Colonic mucosa (tissue), 4 donors: ENCODE measurements around the gene PISD. TPM values are rescaled to one million over a fixed set of nuclear protein-coding genes. Genes with fewer than 3 reads are reported as not detected.
"Not testable (repeated sequence)": the region's sequence is repeated elsewhere in the genome, so short reads cannot be mapped to it uniquely, and the experiment has no call there.

Experiments used
- DNase-seq: peaks from one replicate; pipeline ENCODE4 v3.0.0-alpha.2; 2020
- H3K27ac ChIP-seq: fragments of 200-600 bp; one replicate; pipeline ENCODE4 v1.8.0; 2021
- H3K27me3 ChIP-seq: fragments of 200-600 bp; one replicate; pipeline ENCODE4 v1.8.0; 2021
- H3K36me3 ChIP-seq: fragments of 200-600 bp; one replicate; pipeline ENCODE4 v1.8.0; 2021
- H3K4me1 ChIP-seq: fragments of 200-600 bp; one replicate; pipeline ENCODE4 v1.8.0; 2021; ENCODE audit warnings: mild to moderate bottlenecking
- H3K4me3 ChIP-seq: fragments of 200-600 bp; one replicate; pipeline ENCODE4 v1.8.0; 2021
- H3K9ac ChIP-seq, 2 donors: one replicate each; pipeline ENCODE4 v1.7.0; 2013; ENCODE audit warnings: control low read depth in 2 of 2, low read depth in 2 of 2, low read length in 2 of 2
- H3K9me3 ChIP-seq: fragments of 200-600 bp; one replicate; pipeline ENCODE4 v1.8.0; 2021
- CTCF ChIP-seq: fragments of 200-600 bp; IDR thresholded peaks from one replicate; pipeline ENCODE4 v1.8.0; 2022; ENCODE audit warnings: antibody characterized with exemption, mild to moderate bottlenecking
- intact Hi-C: fragments of 100-400 bp; cut with DNase I; formaldehyde crosslinking; loops from one replicate; pipeline ENCODE4 v1.14.1; 2022
- total RNA-seq, 2 donors: library from RNA; stranded (reverse); fragmentation: NEBNext Ultra II Directional in 1 of 2; extraction: Animal tissue kit (Norgen Biotek cat#: 25700) in 1 of 2; gene quantifications; one replicate each; pipeline ENCODE4 v1.2.1, GENCODE V29; 2021
- donor health status: healthy.
- donor health status: DM: no; HTN: no; CAD: no.
- donor health status: DM: no; HTN: no; CAD: no.

PISD gene
- total RNA-seq, 2 donors from 2014 or later, result 30.8 to 48.1 TPM

DNA sequence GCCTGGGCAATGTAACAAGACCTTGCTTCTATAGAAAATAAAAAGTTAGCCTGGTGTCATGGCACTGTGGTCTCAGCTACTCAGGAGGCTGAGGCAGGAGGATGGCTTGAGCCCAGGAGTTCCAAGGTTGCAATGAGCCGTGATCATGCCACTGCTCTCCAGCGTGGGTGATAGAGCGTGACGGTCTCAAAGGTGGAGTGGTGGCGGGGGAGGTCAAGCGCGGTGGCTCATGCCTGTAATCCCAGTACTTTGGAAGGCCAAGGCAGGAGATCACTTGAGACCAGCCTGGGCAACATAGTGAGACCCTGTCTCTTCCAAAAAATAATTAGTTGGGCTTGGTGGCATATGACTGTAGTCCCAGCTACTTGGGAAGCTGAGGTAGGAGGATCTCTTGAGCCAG, 16.7 kb upstream of the PISD start:
- no peaks in the 10 kb centered on the region for H3K27me3 ChIP-seq
- no peaks in the 10 kb centered on the region for H3K9me3 ChIP-seq
- no peaks in the 10 kb centered on the region for H3K36me3 ChIP-seq
- H3K27ac ChIP-seq, result no peak overlapping the region
- no peak overlapping the region for H3K9ac ChIP-seq
- no peak overlapping the region for H3K4me3 ChIP-seq
- intact Hi-C loops, result loop anchor here (5.0 kb wide), 1 partner anchor 64 kb away; no protein-coding TSS in a partner anchor
- no peak for TF ChIP-seq CTCF
- no peaks in the 10 kb centered on the region for H3K4me1 ChIP-seq
- no peak for DNase-seq

GRCh38 chr22:31676700-31677099, 14.7 kb upstream of the PISD start:
- Histone ChIP-seq H3K36me3 (no peaks in the 10 kb centered on the region), H3K4me1 (no peaks in the 10 kb centered on the region), H3K9me3 (no peaks in the 10 kb centered on the region), H3K27ac (peak overlapping the region; percentile 58), H3K4me3 (peak overlapping the region; percentile 30), H3K9ac (peak overlapping the region in 1 of 2 donors; percentile 58), H3K27me3 (no peaks in the 10 kb centered on the region)
- DNase-seq, result peak; percentile 98
- intact Hi-C loops, result loop anchor here (5.0 kb wide), 1 partner anchor 66 kb away; no protein-coding TSS in a partner anchor
- TF ChIP-seq CTCF, result no peak

GRCh38 chr22:31674219-31674618, 12.2 kb upstream of the PISD start:
- intact Hi-C loops, H3K27ac ChIP-seq, H3K27me3 ChIP-seq: not testable (repeated sequence)

GRCh38 chr22:31668849-31669248, 6.8 kb upstream of the PISD start:
- H3K4me3 ChIP-seq, H3K27me3 ChIP-seq, H3K9me3 ChIP-seq, H3K4me1 ChIP-seq, H3K36me3 ChIP-seq, H3K27ac ChIP-seq, DNase-seq, H3K9ac ChIP-seq: not testable (repeated sequence)
- intact Hi-C loops, result loop anchor here (10.0 kb wide), 1 partner anchor 276 kb away; the partner anchor contains the start of gene YWHAH

More at GRCh38 chr22:31674219-31674618, 12.2 kb upstream of the PISD start:
- H3K9ac ChIP-seq, H3K9me3 ChIP-seq, H3K4me3 ChIP-seq, H3K4me1 ChIP-seq, H3K36me3 ChIP-seq, DNase-seq: not testable (repeated sequence)

DNA sequence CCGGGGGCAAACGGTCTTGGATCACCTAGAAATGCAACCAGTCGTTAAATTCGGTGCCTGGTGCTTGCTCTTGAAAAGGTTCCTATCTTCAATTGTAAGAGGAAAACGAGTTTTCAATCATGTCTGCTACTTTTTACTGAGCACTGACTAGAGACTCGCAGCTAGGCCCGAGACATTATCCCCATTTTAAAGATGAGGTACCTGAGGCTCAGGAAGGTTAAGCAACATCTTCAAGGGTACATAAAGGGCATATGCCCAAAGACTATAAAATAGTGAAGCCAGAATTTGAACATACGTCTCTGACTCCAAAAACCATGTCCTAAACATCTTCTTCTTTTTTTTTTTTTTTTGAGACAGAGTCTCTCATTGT, 638 bp upstream of the PISD start:
- peak; percentile 34 for DNase-seq
- Histone ChIP-seq H3K27ac (peak overlapping the region; percentile 64), H3K9me3 (no peaks in the 10 kb centered on the region), H3K4me3 (peak overlapping the region; percentile 82), H3K9ac (peak overlapping the region in 1 of 2 donors; percentile 72), H3K27me3 (no peaks in the 10 kb centered on the region), H3K4me1 (peaks cover 8% of the 10 kb centered on the region), H3K36me3 (no peaks in the 10 kb centered on the region)
- no peak for TF ChIP-seq CTCF
- intact Hi-C loops, result loop anchor here (10.0 kb wide), 1 partner anchor 282 kb away; the partner anchor contains the start of gene YWHAH

- H3K9me3 ChIP-seq, H3K36me3 ChIP-seq, H3K4me1 ChIP-seq, H3K27me3 ChIP-seq: not testable (repeated sequence)
- H3K4me3 ChIP-seq, result peak overlapping the region; percentile 82
- H3K27ac ChIP-seq, result peak overlapping the region; percentile 64
- intact Hi-C loops, result loop anchor here (10.0 kb wide), 1 partner anchor 284 kb away; the partner anchor contains the start of gene YWHAH
- DNase-seq, result peak; percentile 35
- H3K9ac ChIP-seq, result peak overlapping the region; percentile 63 to 72
These were observed 1.1 kb downstream of the PISD start for GRCh38 chr22:31660860-31661341.

DNA sequence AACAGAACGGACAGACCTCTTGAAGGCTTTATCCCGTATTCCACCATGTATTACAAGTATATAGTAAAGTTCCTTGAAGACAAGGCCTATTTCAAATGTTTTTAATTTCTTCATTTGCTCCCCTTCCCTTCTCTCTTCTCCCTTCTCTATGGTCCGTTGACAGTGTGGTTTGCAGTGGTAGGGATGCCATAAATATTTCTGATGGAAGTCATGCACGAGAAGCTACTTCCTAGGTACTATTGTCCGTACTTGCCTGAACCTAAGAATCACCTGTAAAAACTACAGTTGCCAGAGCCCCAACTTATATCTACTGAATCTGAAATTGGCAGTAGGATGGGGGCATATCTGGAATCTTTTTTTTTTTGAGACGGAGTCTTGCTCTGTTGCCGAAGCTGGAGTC, 2.8 kb downstream of the PISD start:
- intact Hi-C loops, result no loop called here
- no peak overlapping the region for H3K27ac ChIP-seq
- H3K4me1 ChIP-seq, result peaks cover 8% of the 10 kb centered on the region
- no peak overlapping the region for H3K4me3 ChIP-seq
- no peak for DNase-seq
- no peaks in the 10 kb centered on the region for H3K36me3 ChIP-seq
- H3K27me3 ChIP-seq, result no peaks in the 10 kb centered on the region
- TF ChIP-seq CTCF, result no peak
- H3K9me3 ChIP-seq, result no peaks in the 10 kb centered on the region
- no peak overlapping the region for H3K9ac ChIP-seq
